ENCODE measurements around the gene RAPH1. TPM values are rescaled to one million over a fixed set of nuclear protein-coding genes. Genes with fewer than 3 reads are reported as not detected.
A peak's percentile ranks its signal among the peaks of the same experiment; 100 is the strongest.

The RAPH1 gene
- total RNA-seq, 1 donor from 2014 or later = 50.4 TPM

DNA sequence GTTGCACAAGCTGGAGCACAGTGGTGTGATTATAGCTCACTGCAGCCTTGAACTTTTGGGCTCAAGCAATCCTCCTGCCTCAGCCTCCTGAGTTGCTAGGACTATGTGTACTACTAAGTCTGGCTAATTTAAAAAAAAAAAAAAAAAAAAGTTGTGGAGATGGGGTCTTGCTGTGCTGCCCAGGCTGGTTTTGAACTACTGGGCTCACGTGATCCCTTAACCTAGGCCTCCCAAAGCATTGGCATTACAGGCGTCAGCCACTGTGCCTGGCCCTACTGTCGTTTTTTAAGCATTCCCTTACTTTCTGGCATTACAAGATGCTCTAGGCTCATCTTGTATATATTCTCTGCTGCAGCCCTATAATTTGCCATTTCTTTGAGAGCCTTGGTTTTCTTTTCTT is 88.3 kb downstream of the RAPH1 start:
- Mint-ChIP-seq H3K4me3 (ENCODE audit: unreplicated experiment) (no peak overlapping the region), H3K9me3 (ENCODE audit: unreplicated experiment) (no peaks in the 10 kb centered on the region), H3K27me3 (ENCODE audit: low read depth, unreplicated experiment) (no peaks in the 10 kb centered on the region), H3K36me3 (ENCODE audit: low read depth, unreplicated experiment) (peaks cover 6% of the 10 kb centered on the region), H3K27ac (ENCODE audit: unreplicated experiment) (no peak overlapping the region), H3K4me1 (ENCODE audit: low read depth, unreplicated experiment) (peaks cover 23% of the 10 kb centered on the region)
- Histone ChIP-seq H3K4me3 (ENCODE audit: insufficient read depth, low read depth, low read length) (no peak overlapping the region), H3K27me3 (ENCODE audit: insufficient read depth, low read length) (no peaks in the 10 kb centered on the region), H2AFZ (ENCODE audit: low read depth, low read length) (no peak overlapping the region), H3K4me2 (ENCODE audit: low read length) (no peak overlapping the region), H3K36me3 (ENCODE audit: insufficient read depth, low read length) (peaks cover 50% of the 10 kb centered on the region), H4K20me1 (ENCODE audit: insufficient read depth, low read length) (no peaks in the 10 kb centered on the region), H3K79me2 (ENCODE audit: insufficient read depth, low read length) (peaks cover 11% of the 10 kb centered on the region), H3K4me1 (ENCODE audit: insufficient read depth, low read length) (peaks cover 27% of the 10 kb centered on the region), H3K27ac (ENCODE audit: low read depth, low read length) (no peak overlapping the region), H3K9me3 (ENCODE audit: insufficient read depth, low read depth, low read length) (no peaks in the 10 kb centered on the region), H3K9ac (ENCODE audit: low read length) (no peak overlapping the region)
- DNase-seq (ENCODE audit: low read depth) (no peak), FAIRE-seq (no peak)
- TF ChIP-seq, protein P1, sequence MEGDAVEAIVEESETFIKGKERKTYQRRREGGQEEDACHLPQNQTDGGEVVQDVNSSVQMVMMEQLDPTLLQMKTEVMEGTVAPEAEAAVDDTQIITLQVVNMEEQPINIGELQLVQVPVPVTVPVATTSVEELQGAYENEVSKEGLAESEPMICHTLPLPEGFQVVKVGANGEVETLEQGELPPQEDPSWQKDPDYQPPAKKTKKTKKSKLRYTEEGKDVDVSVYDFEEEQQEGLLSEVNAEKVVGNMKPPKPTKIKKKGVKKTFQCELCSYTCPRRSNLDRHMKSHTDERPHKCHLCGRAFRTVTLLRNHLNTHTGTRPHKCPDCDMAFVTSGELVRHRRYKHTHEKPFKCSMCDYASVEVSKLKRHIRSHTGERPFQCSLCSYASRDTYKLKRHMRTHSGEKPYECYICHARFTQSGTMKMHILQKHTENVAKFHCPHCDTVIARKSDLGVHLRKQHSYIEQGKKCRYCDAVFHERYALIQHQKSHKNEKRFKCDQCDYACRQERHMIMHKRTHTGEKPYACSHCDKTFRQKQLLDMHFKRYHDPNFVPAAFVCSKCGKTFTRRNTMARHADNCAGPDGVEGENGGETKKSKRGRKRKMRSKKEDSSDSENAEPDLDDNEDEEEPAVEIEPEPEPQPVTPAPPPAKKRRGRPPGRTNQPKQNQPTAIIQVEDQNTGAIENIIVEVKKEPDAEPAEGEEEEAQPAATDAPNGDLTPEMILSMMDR (IDR thresholded peaks at IDR 0.05; ENCODE audit: insufficient read depth, low read depth, low read length) = no peak
- no peak for TF ChIP-seq EZH2 (IDR thresholded peaks at IDR 0.05; ENCODE audit: insufficient read depth, low read length)

DNA sequence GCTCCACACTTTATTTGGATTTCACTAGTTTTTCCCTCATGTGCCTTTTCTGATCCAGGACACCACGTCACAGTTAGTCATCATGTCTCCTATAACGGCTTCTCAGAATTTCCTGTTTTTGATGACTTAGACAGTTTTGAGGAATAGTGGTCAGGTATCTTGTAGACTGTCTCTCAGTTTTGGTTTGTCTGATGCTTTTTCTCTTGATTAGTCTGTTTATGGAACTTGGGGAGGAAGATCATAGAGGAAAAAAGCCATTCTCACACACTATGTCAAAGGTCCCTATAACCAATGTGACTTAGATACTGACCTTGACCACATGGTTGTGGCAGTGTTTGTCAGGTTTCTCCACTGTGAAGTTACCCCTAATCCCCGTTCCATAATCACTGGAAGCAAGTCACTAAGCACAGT is 89.0 kb downstream of the RAPH1 start:
- H3K27ac Mint-ChIP-seq (ENCODE audit: unreplicated experiment) = peak overlapping the region; percentile 22
- Histone ChIP-seq H4K20me1 (ENCODE audit: insufficient read depth, low read length) (no peaks in the 10 kb centered on the region), H2AFZ (ENCODE audit: low read depth, low read length) (no peak overlapping the region), H3K9me3 (ENCODE audit: insufficient read depth, low read depth, low read length) (no peaks in the 10 kb centered on the region), H3K9ac (ENCODE audit: low read length) (no peak overlapping the region), H3K27me3 (ENCODE audit: insufficient read depth, low read length) (no peaks in the 10 kb centered on the region), H3K79me2 (ENCODE audit: insufficient read depth, low read length) (peaks cover 11% of the 10 kb centered on the region), H3K4me1 (ENCODE audit: insufficient read depth, low read length) (peaks cover 21% of the 10 kb centered on the region), H3K27ac (ENCODE audit: low read depth, low read length) (peak overlapping the region; percentile 60), H3K4me2 (ENCODE audit: low read length) (peak overlapping the region; percentile 49), H3K4me3 (ENCODE audit: insufficient read depth, low read depth, low read length) (no peak overlapping the region), H3K36me3 (ENCODE audit: insufficient read depth, low read length) (peaks cover 55% of the 10 kb centered on the region)
- H3K9me3 Mint-ChIP-seq (ENCODE audit: unreplicated experiment) = no peaks in the 10 kb centered on the region
- peak; percentile 72 for DNase-seq (ENCODE audit: low read depth)
- no peak for TF ChIP-seq EZH2 (IDR thresholded peaks at IDR 0.05; ENCODE audit: insufficient read depth, low read length)
- TF ChIP-seq, protein P1 (IDR thresholded peaks at IDR 0.05; ENCODE audit: insufficient read depth, low read depth, low read length) = no peak
- no peak for FAIRE-seq
- H3K4me1 Mint-ChIP-seq (ENCODE audit: low read depth, unreplicated experiment) = peaks cover 16% of the 10 kb centered on the region
- H3K4me3 Mint-ChIP-seq (ENCODE audit: unreplicated experiment) = no peak overlapping the region
- H3K27me3 Mint-ChIP-seq (ENCODE audit: low read depth, unreplicated experiment) = no peaks in the 10 kb centered on the region
- peaks cover 6% of the 10 kb centered on the region for H3K36me3 Mint-ChIP-seq (ENCODE audit: low read depth, unreplicated experiment)

DNA sequence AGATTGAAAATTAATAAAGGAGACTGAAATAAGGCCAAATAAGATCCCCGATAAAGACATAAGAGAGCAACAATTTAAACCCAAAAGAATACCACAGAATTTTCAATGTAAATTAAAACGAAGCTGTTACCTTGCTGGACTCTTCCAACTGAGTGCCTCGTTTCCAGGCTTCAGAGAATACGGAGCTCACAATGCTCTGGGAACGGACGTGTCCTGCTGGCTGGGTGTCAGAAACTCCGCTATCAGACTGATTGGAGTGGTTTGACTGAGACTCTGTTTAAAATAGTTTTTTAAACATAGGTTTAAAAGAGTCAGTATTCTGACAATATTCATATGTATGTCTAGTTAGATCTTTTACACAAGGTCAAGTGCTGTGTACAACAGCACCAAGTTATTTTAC is 90.4 kb downstream of the RAPH1 start:
- no peak overlapping the region for H3K4me3 Mint-ChIP-seq (ENCODE audit: unreplicated experiment)
- Histone ChIP-seq H3K79me2 (ENCODE audit: insufficient read depth, low read length) (peaks cover 12% of the 10 kb centered on the region), H3K4me3 (ENCODE audit: insufficient read depth, low read depth, low read length) (no peak overlapping the region), H3K4me1 (ENCODE audit: insufficient read depth, low read length) (peaks cover 16% of the 10 kb centered on the region), H3K36me3 (ENCODE audit: insufficient read depth, low read length) (peaks cover 58% of the 10 kb centered on the region), H3K27me3 (ENCODE audit: insufficient read depth, low read length) (no peaks in the 10 kb centered on the region), H4K20me1 (ENCODE audit: insufficient read depth, low read length) (peaks cover 7% of the 10 kb centered on the region), H3K4me2 (ENCODE audit: low read length) (no peak overlapping the region), H3K27ac (ENCODE audit: low read depth, low read length) (no peak overlapping the region), H3K9me3 (ENCODE audit: insufficient read depth, low read depth, low read length) (no peaks in the 10 kb centered on the region), H3K9ac (ENCODE audit: low read length) (no peak overlapping the region), H2AFZ (ENCODE audit: low read depth, low read length) (no peak overlapping the region)
- peaks cover 9% of the 10 kb centered on the region for H3K36me3 Mint-ChIP-seq (ENCODE audit: low read depth, unreplicated experiment)
- no peaks in the 10 kb centered on the region for H3K9me3 Mint-ChIP-seq (ENCODE audit: unreplicated experiment)
- no peaks in the 10 kb centered on the region for H3K27me3 Mint-ChIP-seq (ENCODE audit: low read depth, unreplicated experiment)
- FAIRE-seq (no peak), DNase-seq (ENCODE audit: low read depth) (no peak)
- H3K27ac Mint-ChIP-seq (ENCODE audit: unreplicated experiment) = no peak overlapping the region
- peaks cover 9% of the 10 kb centered on the region for H3K4me1 Mint-ChIP-seq (ENCODE audit: low read depth, unreplicated experiment)
- TF ChIP-seq, protein P1 (IDR thresholded peaks at IDR 0.05; ENCODE audit: insufficient read depth, low read depth, low read length) = no peak
- TF ChIP-seq EZH2 (IDR thresholded peaks at IDR 0.05; ENCODE audit: insufficient read depth, low read length) = no peak
